Omental fat pad (tissue), 4 donors: Measurements from ENCODE around the gene RASSF6. TPM values are rescaled to one million over a fixed set of nuclear protein-coding genes. Genes with fewer than 3 reads are reported as not detected.
"Not testable (repeated sequence)": the region's sequence is repeated elsewhere in the genome, so short reads cannot be mapped to it uniquely, and the experiment has no call there.

Source experiments
- ATAC-seq: fragments of 150-250 bp; one replicate; pipeline ENCODE4 v1.9.1; 2016; ENCODE audit warnings: mild to moderate bottlenecking, moderate library complexity; ENCODE audit not compliant: low FRiP score
- DNase-seq: peaks from one replicate; pipeline ENCODE4 v3.0.0-alpha.2; 2019; ENCODE audit warnings: low spot score
- CTCF ChIP-seq, 3 donors: fragments of 450-650 bp; IDR thresholded peaks; one replicate each; pipeline ENCODE4 v1.5.1; 2016 to 2017; ENCODE audit warnings: antibody characterized with exemption in 3 of 3, mild to moderate bottlenecking in 3 of 3, moderate library complexity in 2 of 3
- total RNA-seq, 4 donors: library from RNA; depleted of rRNA; stranded (reverse); fragments of >200 nt; gene quantifications; one replicate each; pipeline ENCODE4 v1.1.0, GENCODE V29; 2016

RASSF6 gene
- total RNA-seq, 4 donors from 2014 or later, result 0.31 to 0.46 TPM; not detected in 2

GRCh38 chr4:73600954-73601353, 19.3 kb downstream of the RASSF6 start:
- TF ChIP-seq CTCF (IDR thresholded peaks at IDR 0.05), result no peak
- ATAC-seq (no peak), DNase-seq (no peak)

- TF ChIP-seq CTCF (IDR thresholded peaks at IDR 0.05), result no peak
- ATAC-seq (no peak), DNase-seq (no peak)
Observed at GRCh38 chr4:73599182-73599581, 21.1 kb downstream of the RASSF6 start.

DNA sequence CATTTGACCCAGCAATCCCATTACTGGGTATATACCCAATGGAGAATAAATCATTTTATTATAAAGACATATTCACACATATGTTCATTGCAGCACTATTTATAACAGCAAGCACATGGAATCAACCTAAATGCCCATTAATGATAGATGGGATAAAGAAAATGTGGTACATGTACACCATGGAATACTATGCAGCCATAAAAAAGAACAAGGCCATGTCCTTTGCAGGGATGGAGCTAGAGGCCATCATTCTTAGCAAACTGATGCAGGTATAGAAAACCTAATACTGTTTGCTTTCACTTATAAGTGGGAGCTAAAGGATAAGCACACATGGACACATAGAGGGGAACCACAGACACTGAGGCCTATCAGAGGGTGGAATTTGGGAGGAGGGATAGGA, 22.6 kb downstream of the RASSF6 start:
- no peak for TF ChIP-seq CTCF (IDR thresholded peaks at IDR 0.05)
- no peak for DNase-seq
- no peak for ATAC-seq

- ATAC-seq, result not testable (repeated sequence)
Observed at GRCh38 chr4:73597183-73597582, 23.1 kb downstream of the RASSF6 start.

DNA sequence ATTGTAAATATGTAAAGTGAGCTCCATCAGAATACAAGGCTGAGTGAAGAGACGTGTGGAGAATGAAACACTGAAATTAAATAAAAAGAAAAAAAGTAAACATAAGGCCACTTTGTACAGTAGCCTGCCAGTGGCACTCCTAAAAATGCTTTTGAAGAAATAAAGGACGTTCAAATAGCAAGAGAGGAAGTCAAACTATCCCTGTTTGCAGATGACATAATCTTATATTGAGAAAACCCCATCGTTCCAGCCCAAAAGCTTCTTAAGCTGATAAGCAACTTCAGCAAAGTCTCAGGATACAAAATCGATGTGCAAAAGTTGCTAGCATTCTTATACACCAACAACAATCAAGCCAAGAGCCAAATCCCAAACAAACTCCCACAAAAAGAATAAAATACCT, 24.2 kb downstream of the RASSF6 start:
- ATAC-seq (no peak), DNase-seq (no peak)
- no peak for TF ChIP-seq CTCF (IDR thresholded peaks at IDR 0.05)

More at GRCh38 chr4:73597183-73597582, 23.1 kb downstream of the RASSF6 start:
- DNase-seq, result not testable (repeated sequence)

DNA sequence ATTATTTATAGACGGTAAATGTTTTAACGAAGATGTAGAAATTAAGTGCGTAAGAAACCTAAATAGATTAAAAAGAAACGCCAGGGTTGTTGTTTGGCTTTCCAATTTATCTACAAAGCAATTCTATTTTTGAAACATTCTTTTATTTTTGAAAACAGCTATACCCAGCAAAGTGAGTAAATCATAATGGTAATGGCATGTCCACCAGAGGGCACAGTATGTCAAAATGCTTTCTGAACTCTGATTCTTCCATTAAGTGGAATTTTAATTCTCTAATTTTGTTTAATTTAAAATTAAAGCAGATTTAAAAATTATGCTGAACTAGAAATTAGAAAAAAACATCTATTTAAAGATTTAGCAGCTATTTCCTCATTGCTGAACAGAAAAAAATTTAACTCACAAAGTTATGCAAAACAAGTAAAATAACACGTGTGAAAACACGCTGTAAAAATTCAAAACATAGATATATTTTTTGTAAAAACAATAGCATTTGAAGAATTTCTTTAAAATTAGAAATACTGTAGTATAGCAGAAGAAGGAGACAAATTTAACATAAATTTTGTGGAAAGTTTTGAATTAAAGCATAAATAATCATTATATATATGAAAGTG, 26.5 kb downstream of the RASSF6 start:
- no peak for DNase-seq
- TF ChIP-seq CTCF (IDR thresholded peaks at IDR 0.05), result no peak
- no peak for ATAC-seq

DNA sequence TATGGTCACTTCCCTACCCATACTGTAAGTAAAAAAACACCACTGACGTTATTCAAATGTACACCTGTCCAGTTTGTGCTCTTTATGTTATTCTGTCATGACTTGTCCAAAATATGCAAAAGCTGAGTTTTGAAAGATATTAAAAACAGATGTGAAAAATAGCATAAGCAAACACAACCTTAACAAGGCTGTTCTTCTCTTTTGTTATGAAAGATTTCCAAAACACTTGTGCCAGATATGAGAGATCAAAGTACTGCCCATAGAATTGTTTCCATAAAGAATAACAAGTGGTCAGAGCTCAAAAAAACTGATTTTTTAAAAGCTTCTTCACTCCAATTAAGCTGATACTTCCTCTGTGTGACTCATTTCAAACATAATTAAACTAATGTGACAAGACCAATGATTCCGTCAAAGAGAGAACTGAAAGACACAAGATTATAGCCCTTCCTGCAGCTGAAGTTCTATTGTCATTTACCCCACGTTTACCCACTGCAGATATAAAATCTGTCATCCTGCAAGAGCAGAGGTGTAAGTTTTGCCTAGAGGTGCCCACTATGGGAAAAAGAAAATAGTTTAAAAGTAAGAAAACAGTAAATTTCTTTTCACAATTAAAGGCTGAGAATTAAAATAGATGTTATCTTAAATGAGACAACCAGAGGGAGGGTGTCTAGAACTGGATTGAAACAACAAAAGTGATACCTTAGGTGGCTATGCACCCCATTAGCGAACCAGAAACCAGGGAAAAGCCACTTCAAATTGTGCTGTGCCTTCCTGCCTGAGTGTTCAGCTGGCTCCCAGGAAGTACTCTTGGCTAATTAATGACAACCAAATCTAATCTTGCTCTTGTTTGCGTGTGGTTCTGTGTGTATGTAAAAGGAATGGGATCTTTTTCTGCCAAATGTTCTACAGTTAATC, 30.1 kb downstream of the RASSF6 start:
- no peak for TF ChIP-seq CTCF (IDR thresholded peaks at IDR 0.05)
- ATAC-seq (no peak), DNase-seq (no peak)
